Activated CD4-positive, alpha-beta T cell treated with anti-CD3 and anti-CD28 coated beads for 36 hours (primary cell): ENCODE measurements around the gene SPCS1. TPM values are rescaled to one million over a fixed set of nuclear protein-coding genes. Genes with fewer than 3 reads are reported as not detected.

ENCODE experiments used
- ATAC-seq: fragments of 200-7000 bp; cut with Tn5 transposase; one replicate; pipeline ENCODE4 v1.10.0; 2021; ENCODE audit warnings: mild to moderate bottlenecking, moderate library complexity
- CTCF ChIA-PET: fragments of 350-600 bp; sonication (Branson Sonifier 250); formaldehyde crosslinking; loops from one replicate; lab custom pipeline; 2021; ENCODE audit warnings: antibody characterized with exemption; lab: Charles Lee
- POLR2A ChIA-PET: fragments of 350-600 bp; sonication (Branson Sonifier 250); formaldehyde crosslinking; loops from one replicate; lab custom pipeline; 2021; ENCODE audit warnings: antibody characterized with exemption, inconsistent platforms; lab: Charles Lee
- DNase-seq: peaks from one replicate; pipeline ENCODE4 v3.0.0-alpha.2; 2020
- H3K27ac Mint-ChIP-seq: one replicate; pipeline ENCODE4 v1.8.0; 2021; ENCODE audit warnings: mixed read lengths
- H3K27me3 Mint-ChIP-seq: one replicate; pipeline ENCODE4 v1.8.0; 2021; ENCODE audit warnings: mixed read lengths
- H3K36me3 Mint-ChIP-seq: one replicate; pipeline ENCODE4 v1.8.0; 2021; ENCODE audit warnings: low read depth, mixed read lengths
- H3K4me1 Mint-ChIP-seq: one replicate; pipeline ENCODE4 v1.8.0; 2021; ENCODE audit warnings: mixed read lengths
- H3K4me3 Mint-ChIP-seq: one replicate; pipeline ENCODE4 v1.8.0; 2021; ENCODE audit warnings: mild to moderate bottlenecking, moderate library complexity, mixed read lengths
- H3K9me3 Mint-ChIP-seq: one replicate; pipeline ENCODE4 v1.8.0; 2021; ENCODE audit warnings: low read depth, mixed read lengths
- intact Hi-C, 2 experiments: fragments of 100-400 bp; cut with DNase I in 1 of 2; cut with micrococcal nuclease in 1 of 2; formaldehyde crosslinking; loops; one replicate each; pipeline versions ENCODE4 v1.14.2 to v1.15.1; 2022 to 2024; cut with DNase I, micrococcal nuclease
- total RNA-seq, 2 experiments: library from RNA; stranded (reverse); gene quantifications; one replicate each; pipeline ENCODE4 v1.2.3, GENCODE V29; 2021

Gene SPCS1
- total RNA-seq, 2 experiments from 2014 or later: 111 to 120 TPM

DNA sequence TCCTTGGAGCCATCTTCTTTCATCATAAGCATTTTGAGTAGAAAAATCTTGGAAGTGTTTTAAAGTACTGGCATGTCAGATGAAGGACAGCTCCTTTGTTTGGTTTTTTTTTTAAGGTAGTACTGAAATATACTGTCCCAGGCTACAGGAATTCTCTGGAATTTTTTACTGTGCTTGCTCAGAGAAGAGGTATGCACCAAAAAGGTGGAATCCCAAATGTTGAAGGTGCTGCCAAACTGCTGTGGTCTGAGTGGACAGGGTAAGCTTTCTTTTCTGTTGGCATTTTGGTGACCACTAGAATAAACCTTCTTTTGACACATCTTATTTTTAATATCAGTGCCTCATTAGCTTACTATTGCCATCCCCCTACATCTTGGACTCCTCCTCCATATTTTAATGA is 12.8 kb upstream of the SPCS1 start:
- ATAC-seq: no peak
- Mint-ChIP-seq H3K27me3 (no peaks in the 10 kb centered on the region), H3K4me3 (no peak overlapping the region), H3K27ac (peak overlapping the region; percentile 77), H3K36me3 (peaks cover 76% of the 10 kb centered on the region), H3K9me3 (no peaks in the 10 kb centered on the region), H3K4me1 (peaks cover 66% of the 10 kb centered on the region)
- no peak for DNase-seq
- ChIA-PET CTCF (interaction anchor here (1.2 kb wide), 1 partner anchor 8 kb away, joined by 7 read pairs; no protein-coding TSS in a partner anchor), POLR2A (interaction anchor here (0.6 to 1.1 kb wide), 2 partner anchors 12 to 354 kb away, joined by 5 to 10 read pairs; partner anchors contain the start of genes GLT8D1 and SPCS1)
- intact Hi-C loops: no loop called here

- Mint-ChIP-seq H3K27me3 (no peaks in the 10 kb centered on the region), H3K9me3 (no peaks in the 10 kb centered on the region), H3K36me3 (peaks cover 66% of the 10 kb centered on the region), H3K27ac (no peak overlapping the region), H3K4me1 (peaks cover 51% of the 10 kb centered on the region), H3K4me3 (no peak overlapping the region)
- DNase-seq: no peak
- POLR2A ChIA-PET: no interaction called here
- no peak for ATAC-seq
- CTCF ChIA-PET: no interaction called here
- intact Hi-C loops: no loop called here
Measured at GRCh38 chr3:52694528-52695189, 11.2 kb upstream of the SPCS1 start.

DNA sequence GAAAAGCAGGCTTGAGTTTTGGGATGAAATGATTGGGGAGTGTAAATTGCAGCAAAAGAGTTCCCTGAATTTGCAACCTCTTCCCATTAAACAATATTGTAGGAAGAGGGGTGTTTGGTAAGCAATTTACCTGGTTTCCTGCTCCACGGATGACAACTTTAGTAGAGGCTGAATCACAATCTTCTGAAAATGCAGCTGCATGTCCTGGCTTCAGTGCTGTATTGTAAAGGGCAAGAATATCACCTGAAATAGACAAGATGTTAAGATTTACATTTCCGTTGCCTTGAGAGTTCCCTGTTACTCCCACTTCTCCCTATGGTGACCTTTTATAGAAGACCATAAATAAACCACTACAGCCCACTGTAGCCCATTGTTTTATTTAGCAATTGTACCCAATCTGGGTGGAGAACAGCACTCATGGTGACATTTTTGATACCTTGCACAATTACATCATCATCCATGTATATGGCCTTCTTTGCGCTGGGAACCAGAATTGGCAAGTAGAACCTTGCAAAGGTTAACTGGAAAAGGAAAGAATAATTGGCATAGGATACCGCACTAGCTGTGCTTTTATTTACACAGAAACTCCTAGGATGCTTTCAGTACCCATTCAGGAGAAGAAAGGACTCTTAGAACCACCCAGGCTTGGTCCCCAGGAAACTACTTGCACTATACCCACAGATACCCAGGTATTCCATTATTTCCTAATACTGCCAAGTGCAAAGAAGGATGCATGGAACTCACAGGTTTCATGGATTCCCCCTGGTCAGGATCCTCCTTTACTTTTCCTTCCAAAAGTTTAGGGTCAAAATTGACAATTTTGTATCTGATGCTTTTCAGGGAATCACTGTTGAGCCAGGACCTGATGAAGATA is 9.9 kb upstream of the SPCS1 start:
- DNase-seq (no peak), ATAC-seq (no peak)
- Mint-ChIP-seq H3K27ac (peak overlapping the region; percentile 28), H3K4me1 (peaks cover 39% of the 10 kb centered on the region), H3K4me3 (no peak overlapping the region), H3K27me3 (no peaks in the 10 kb centered on the region), H3K36me3 (peaks cover 54% of the 10 kb centered on the region), H3K9me3 (no peaks in the 10 kb centered on the region)
- CTCF ChIA-PET: interaction anchor here (1.4 kb wide), 1 partner anchor 8 kb away, joined by 3 read pairs; no protein-coding TSS in a partner anchor
- POLR2A ChIA-PET: interaction anchor here (1.3 to 2.3 kb wide), 2 partner anchors 9 kb away, joined by 4 to 9 read pairs; partner anchors contain the start of genes GLT8D1 and SPCS1
- intact Hi-C loops: no loop called here

DNA sequence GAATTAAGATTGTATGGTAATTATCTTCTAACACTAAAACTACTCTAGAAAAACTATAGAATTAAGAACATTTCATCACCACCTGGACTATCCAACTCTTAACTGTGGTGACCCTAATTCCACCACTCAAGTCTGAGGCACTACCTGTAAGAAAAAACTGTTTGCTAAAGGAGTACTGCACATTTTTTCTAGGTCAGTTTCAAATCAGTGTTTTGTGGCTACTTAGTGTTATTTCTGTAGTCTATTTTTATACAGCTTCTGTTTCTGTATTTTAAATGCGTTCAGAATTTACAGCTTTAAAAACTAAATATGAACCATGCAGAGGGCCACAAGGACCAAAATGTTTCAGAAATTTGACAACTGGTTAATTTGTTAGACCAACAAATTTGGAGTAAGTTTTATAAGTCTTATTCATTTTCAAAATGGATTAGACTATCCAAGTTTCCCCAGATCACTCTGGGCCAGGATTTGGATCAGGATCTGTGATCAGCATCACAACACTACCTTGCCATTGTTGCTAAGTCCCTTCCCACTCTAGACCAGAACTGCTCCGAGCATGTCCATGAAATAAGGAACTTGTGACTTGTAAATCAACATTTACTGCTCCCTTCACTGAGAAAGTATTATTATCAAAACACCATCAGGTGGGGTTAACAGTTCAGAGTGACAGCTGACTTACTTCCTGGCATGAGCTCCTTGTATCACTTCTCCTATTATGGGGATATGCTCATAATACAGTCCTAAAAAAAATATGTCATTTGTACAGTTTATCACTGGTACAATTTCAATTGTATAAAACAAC is 8.9 kb upstream of the SPCS1 start:
- Mint-ChIP-seq H3K9me3 (no peaks in the 10 kb centered on the region), H3K36me3 (peaks cover 47% of the 10 kb centered on the region), H3K27ac (peak overlapping the region; percentile 77), H3K27me3 (no peaks in the 10 kb centered on the region), H3K4me1 (peaks cover 33% of the 10 kb centered on the region), H3K4me3 (no peak overlapping the region)
- intact Hi-C loops: no loop called here
- ATAC-seq (no peak), DNase-seq (no peak)
- ChIA-PET POLR2A (interaction anchor here (0.6 to 2.3 kb wide), 4 partner anchors 8 to 227 kb away, joined by 3 to 9 read pairs (median 4); partner anchors contain the start of genes GLT8D1 and SPCS1), CTCF (interaction anchor here (0.9 to 1.4 kb wide), 2 partner anchors 9 to 124 kb away, joined by 3 read pairs; no protein-coding TSS in a partner anchor)

- H3K27ac Mint-ChIP-seq: peak overlapping the region; percentile 77
- CTCF ChIA-PET: interaction anchor here (0.9 to 1.4 kb wide), 2 partner anchors 9 to 123 kb away, joined by 3 read pairs; no protein-coding TSS in a partner anchor
- intact Hi-C loops: no loop called here
- H3K4me3 Mint-ChIP-seq: no peak overlapping the region
- no peaks in the 10 kb centered on the region for H3K27me3 Mint-ChIP-seq
- POLR2A ChIA-PET: interaction anchor here (0.6 to 2.3 kb wide), 3 partner anchors 11 to 227 kb away, joined by 3 to 9 read pairs (median 3); no protein-coding TSS in a partner anchor
- DNase-seq (no peak), ATAC-seq (no peak)
- peaks cover 45% of the 10 kb centered on the region for H3K36me3 Mint-ChIP-seq
- no peaks in the 10 kb centered on the region for H3K9me3 Mint-ChIP-seq
- H3K4me1 Mint-ChIP-seq: peaks cover 31% of the 10 kb centered on the region
Measured at GRCh38 chr3:52697632-52697965, 8.3 kb upstream of the SPCS1 start.

DNA sequence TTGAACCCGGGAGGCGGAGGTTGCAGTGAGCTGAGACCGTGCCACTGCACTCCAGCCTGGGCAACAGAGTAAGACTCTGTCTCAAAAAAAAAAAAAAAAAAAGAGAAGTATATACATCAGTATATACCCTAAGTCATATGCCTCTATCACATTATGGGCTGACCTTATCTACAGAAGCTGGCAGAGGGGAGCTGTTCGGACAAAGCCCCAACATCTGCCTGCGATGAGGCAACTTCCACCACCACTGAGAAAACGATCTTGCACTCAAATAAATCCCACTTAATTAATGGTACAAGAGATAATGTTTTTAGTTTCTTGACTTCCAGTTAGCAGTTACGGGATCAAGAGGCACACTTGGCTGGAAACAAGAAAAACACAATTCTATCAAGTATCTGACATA is 2.6 kb upstream of the SPCS1 start:
- ATAC-seq (no peak), DNase-seq (no peak)
- Mint-ChIP-seq H3K9me3 (no peaks in the 10 kb centered on the region), H3K27me3 (no peaks in the 10 kb centered on the region), H3K4me3 (no peak overlapping the region), H3K4me1 (peaks cover 28% of the 10 kb centered on the region), H3K36me3 (peaks cover 21% of the 10 kb centered on the region), H3K27ac (no peak overlapping the region)
- intact Hi-C loops: loop anchor here in 1 of 2 experiments (10.0 kb wide), 2 partner anchors 191 to 341 kb away; partner anchors contain the start of genes SFMBT1 and STIMATE
- CTCF ChIA-PET: interaction anchor here (1.2 kb wide), 1 partner anchor 12 kb away, joined by 3 read pairs; no protein-coding TSS in a partner anchor
- POLR2A ChIA-PET: interaction anchor here (1.1 kb wide), 1 partner anchor 12 kb away, joined by 3 read pairs; no protein-coding TSS in a partner anchor

DNA sequence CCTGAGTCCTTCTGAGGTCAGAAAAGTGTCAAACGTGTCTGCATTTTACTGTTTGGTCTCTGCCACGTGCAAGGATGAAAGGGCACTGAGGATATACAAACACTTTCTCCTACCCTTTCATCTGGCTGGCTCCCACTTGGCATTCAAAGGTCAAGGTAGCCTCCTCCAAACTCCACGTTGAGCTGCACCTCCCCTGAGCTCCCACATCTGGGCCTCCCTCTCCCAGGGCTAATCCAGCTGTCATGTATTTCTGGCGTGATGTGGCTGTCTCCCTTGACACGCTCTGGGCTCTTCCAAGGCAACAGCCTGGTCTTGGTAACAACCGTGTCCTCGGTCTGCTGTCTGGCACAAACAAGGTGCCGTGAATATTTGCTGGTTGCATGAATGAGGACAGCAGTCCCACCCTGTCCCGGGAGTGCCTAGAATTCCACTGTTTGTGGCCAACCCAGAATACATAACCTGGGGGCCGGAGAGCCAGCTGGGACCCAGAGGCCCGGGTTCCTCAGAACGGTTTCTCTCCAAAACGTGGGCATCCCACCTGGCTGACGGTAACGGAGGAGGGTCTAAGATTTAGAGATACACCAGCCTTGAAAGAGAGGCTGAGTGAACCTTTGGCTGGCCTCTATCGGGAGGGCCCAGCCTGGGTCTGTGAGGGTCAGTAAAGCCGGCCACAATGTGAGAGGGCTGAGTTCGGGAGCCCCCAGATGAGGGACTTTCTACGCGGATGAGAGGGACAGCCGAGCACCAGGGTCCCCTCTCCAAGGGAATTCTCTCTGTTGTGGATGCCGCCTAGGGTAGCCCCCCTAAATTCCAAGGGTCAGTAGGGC is 1.1 kb upstream of the SPCS1 start:
- CTCF ChIA-PET: interaction anchor here (0.5 to 1.6 kb wide), 5 partner anchors 14 to 405 kb away, joined by 3 to 5 read pairs (median 3); no protein-coding TSS in a partner anchor

GRCh38 chr3:52705438-52705687 is 543 bp upstream of the SPCS1 start:
- DNase-seq (no peak), ATAC-seq (peak; percentile 60)
- Mint-ChIP-seq H3K36me3 (peaks cover 22% of the 10 kb centered on the region), H3K27me3 (no peaks in the 10 kb centered on the region), H3K27ac (peak overlapping the region; percentile 90), H3K4me3 (peak overlapping the region; percentile 89), H3K4me1 (peaks cover 28% of the 10 kb centered on the region), H3K9me3 (no peaks in the 10 kb centered on the region)
- CTCF ChIA-PET: interaction anchor here (0.5 to 1.6 kb wide), 3 partner anchors 14 to 93 kb away, joined by 3 to 5 read pairs (median 4); no protein-coding TSS in a partner anchor
- intact Hi-C loops: loop anchor here (1.0 to 10.0 kb wide), 8 partner anchors 35 to 1314 kb away; partner anchors contain the start of genes STIMATE (in 2 of the 2), NEK4 (in 1 of the 2), POC1A (in 1 of the 2) and RBM15B (in 1 of the 2)
- POLR2A ChIA-PET: interaction anchor here (0.6 to 3.1 kb wide), 8 partner anchors 9 to 463 kb away, joined by 3 to 16 read pairs (median 4); partner anchors contain the start of gene PBRM1

More for the DNA sequence above, 1.1 kb upstream of the SPCS1 start:
- POLR2A ChIA-PET: interaction anchor here (0.5 to 3.1 kb wide), 9 partner anchors 8 to 463 kb away, joined by 3 to 16 read pairs (median 4); partner anchors contain the start of gene PBRM1
- no peaks in the 10 kb centered on the region for H3K9me3 Mint-ChIP-seq
- peaks cover 28% of the 10 kb centered on the region for H3K4me1 Mint-ChIP-seq
- H3K36me3 Mint-ChIP-seq: peaks cover 22% of the 10 kb centered on the region
- intact Hi-C loops: loop anchor here (1.0 to 10.0 kb wide), 8 partner anchors 35 to 1314 kb away; partner anchors contain the start of genes STIMATE (in 2 of the 2), NEK4 (in 1 of the 2), POC1A (in 1 of the 2) and RBM15B (in 1 of the 2)
- peak; percentile 33 for DNase-seq
- no peaks in the 10 kb centered on the region for H3K27me3 Mint-ChIP-seq
- ATAC-seq: peak; percentile 2
- H3K4me3 Mint-ChIP-seq: peak overlapping the region; percentile 89
- H3K27ac Mint-ChIP-seq: peak overlapping the region; percentile 90

- H3K4me3 Mint-ChIP-seq: peak overlapping the region; percentile 89
- intact Hi-C loops: loop anchor here (2.0 to 10.0 kb wide), 5 partner anchors 63 to 555 kb away; partner anchors contain the start of genes NEK4 (in 1 of the 2), POC1A (in 1 of the 2), SFMBT1 (in 1 of the 2) and STIMATE (in 1 of the 2)
- H3K36me3 Mint-ChIP-seq: peaks cover 27% of the 10 kb centered on the region
- POLR2A ChIA-PET: interaction anchor here (0.5 kb wide), 1 partner anchor 224 kb away, joined by 3 read pairs; no protein-coding TSS in a partner anchor
- DNase-seq (no peak), ATAC-seq (no peak)
- peaks cover 27% of the 10 kb centered on the region for H3K4me1 Mint-ChIP-seq
- no peaks in the 10 kb centered on the region for H3K27me3 Mint-ChIP-seq
- CTCF ChIA-PET: interaction anchor here (0.6 to 1.6 kb wide), 4 partner anchors 9 to 87 kb away, joined by 3 to 5 read pairs (median 5); no protein-coding TSS in a partner anchor
- H3K9me3 Mint-ChIP-seq: no peaks in the 10 kb centered on the region
- peak overlapping the region; percentile 86 for H3K27ac Mint-ChIP-seq
Measured at GRCh38 chr3:52707585-52707984, 1.7 kb downstream of the SPCS1 start.
